Activated CD8-positive, alpha-beta memory T cell treated with anti-CD3 and anti-CD28 coated beads, Interleukin-2, amount 50 U/mL, for 1 hour (primary cell): Measurements from ENCODE around the gene ARL16.
"Not testable (repeated sequence)": the region's sequence is repeated elsewhere in the genome, so short reads cannot be mapped to it uniquely, and the experiment has no call there.

Source experiments
- DNase-seq: peaks from one replicate; pipeline ENCODE4 v3.0.0-alpha.2; 2020; ENCODE audit errors: extremely low read depth

ARL16 gene

GRCh38 chr17:81696218-81696941 is 12.8 kb upstream of the ARL16 start:
- no peak for DNase-seq

GRCh38 chr17:81695801-81696200 is 12.2 kb upstream of the ARL16 start:
- no peak for DNase-seq

DNA sequence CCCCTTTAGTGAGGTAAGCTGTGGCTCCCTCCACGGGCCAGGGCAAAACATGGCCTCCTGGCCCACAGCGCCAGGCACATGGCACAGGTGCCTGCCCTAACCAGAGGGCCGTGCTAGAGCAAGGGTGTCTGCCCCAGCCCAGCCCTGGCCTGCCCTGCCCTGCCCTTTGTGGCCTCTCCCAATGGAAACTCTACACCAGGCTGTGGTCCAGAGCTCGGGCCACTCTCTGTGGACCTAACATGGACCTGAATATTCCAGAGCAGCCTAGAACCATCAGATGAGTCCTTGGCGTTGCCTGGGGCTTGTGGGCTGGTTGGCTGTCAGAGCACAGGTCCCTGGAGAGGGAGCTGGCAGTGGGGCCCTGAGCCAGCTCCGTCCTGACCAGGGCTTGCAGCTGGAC is 11.6 kb upstream of the ARL16 start:
- no peak for DNase-seq

GRCh38 chr17:81694810-81695209 is 11.2 kb upstream of the ARL16 start:
- no peak for DNase-seq

DNA sequence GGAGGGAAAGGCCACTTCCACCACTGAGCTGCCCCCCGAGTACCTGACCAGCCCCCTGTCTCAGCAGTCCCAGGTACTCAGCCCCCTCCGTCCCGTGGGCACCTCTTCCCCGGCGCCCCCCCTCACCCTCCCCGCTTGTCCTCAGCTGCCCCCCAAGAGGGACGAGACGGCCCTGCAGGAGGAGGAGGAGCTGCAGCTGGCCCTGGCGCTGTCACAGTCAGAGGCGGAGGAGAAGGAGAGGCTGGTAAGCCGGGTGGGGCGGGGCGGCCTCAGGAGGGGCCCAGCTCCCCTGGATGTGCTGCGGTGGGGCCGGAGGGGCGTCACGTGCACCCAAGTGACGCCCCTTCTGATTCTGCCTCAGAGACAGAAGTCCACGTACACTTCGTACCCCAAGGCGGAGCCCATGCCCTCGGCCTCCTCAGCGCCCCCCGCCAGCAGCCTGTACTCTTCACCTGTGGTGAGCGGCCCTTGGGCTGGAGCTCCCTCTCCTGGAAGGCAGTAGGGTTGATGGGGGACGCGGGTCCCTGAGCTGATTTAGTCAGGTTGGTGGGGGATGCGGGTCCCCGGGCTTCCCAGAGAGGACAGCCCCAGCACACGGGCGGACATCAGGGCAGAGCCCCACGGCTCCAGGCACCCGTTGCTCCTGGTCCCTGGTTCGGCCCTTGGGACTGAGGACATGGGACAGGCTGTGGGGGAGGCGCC is 10.1 kb upstream of the ARL16 start:
- DNase-seq: no peak

GRCh38 chr17:81691608-81692007 is 8.0 kb upstream of the ARL16 start:
- no peak for DNase-seq

DNA sequence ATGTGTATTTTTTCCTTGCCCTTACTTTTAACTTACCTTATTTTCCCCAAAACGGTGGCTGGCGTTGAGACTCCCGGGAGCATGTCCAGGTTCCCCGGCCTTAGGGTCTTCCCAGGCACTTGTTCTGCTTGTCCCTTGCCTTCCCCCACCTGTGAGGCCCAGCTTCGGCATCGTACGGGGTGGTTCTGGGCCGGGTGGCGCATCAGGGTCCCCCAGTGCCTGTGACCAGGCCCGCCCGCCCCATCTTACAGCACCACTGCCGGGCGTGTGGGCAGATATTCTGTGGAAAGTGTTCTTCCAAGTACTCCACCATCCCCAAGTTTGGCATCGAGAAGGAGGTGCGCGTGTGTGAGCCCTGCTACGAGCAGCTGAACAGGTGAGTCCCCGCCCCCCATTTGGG is 7.6 kb upstream of the ARL16 start:
- DNase-seq: no peak

- no peak for DNase-seq
These were observed 7.0 kb upstream of the ARL16 start for GRCh38 chr17:81690549-81690948.

- DNase-seq: no peak
These were observed 6.5 kb upstream of the ARL16 start for GRCh38 chr17:81690066-81690465.

- DNase-seq: no peak
These were observed 5.0 kb upstream of the ARL16 start for GRCh38 chr17:81688616-81689015.

- DNase-seq: no peak
These were observed 4.4 kb upstream of the ARL16 start for GRCh38 chr17:81687770-81688541.

- no peak for DNase-seq
These were observed 3.0 kb upstream of the ARL16 start for GRCh38 chr17:81686614-81687013.

DNA sequence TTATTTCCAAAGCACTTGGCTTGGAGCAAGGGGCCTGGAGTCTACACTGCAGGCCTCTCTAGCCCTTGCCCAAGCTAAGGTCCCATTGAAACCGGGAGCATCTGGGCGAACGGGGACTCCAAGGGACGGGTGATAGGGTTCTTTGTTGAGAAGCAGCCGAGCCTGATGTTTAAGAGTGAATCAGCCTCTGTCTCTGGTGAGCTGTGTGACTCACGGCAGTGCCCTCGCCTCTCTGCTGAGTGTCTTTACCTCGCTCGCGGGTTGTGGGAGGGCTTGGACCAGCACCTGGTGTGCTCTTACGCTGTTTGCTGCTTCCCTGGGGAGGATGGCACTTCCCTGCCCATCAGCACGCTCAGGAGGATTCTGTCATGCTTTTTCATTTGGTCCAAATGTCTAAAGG is 1.5 kb upstream of the ARL16 start:
- DNase-seq: no peak

GRCh38 chr17:81684442-81684911 is 880 bp upstream of the ARL16 start:
- no peak for DNase-seq

GRCh38 chr17:81683208-81683583 is 401 bp downstream of the ARL16 start:
- no peak for DNase-seq

- DNase-seq: no peak
These were observed 911 bp downstream of the ARL16 start for GRCh38 chr17:81682565-81683207.

GRCh38 chr17:81681672-81682071 is 1.9 kb downstream of the ARL16 start:
- no peak for DNase-seq

GRCh38 chr17:81680150-81680549 is 3.4 kb downstream of the ARL16 start:
- DNase-seq: no peak

DNA sequence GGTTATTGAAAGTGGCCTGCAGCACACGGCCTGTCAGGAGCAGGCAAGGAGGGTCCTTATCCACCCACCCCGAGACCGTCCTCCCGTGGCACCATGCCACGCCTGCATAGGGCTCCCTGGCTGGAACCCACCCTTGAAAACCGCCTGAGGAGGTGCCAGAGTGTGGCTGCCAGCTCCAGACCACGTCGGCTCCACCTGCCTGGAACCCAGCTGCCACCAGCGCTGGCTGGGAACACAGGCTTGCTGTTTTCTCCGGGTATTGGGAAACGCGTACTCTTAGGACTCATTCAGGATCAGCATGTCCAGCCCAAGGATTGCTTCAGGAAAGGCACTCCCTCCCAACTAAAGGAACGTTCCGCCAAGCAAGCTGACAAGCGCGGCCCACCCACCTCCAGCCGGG is 6.7 kb downstream of the ARL16 start:
- DNase-seq: no peak

GRCh38 chr17:81675515-81676221 is 7.9 kb downstream of the ARL16 start:
- DNase-seq: not testable (repeated sequence)

DNA sequence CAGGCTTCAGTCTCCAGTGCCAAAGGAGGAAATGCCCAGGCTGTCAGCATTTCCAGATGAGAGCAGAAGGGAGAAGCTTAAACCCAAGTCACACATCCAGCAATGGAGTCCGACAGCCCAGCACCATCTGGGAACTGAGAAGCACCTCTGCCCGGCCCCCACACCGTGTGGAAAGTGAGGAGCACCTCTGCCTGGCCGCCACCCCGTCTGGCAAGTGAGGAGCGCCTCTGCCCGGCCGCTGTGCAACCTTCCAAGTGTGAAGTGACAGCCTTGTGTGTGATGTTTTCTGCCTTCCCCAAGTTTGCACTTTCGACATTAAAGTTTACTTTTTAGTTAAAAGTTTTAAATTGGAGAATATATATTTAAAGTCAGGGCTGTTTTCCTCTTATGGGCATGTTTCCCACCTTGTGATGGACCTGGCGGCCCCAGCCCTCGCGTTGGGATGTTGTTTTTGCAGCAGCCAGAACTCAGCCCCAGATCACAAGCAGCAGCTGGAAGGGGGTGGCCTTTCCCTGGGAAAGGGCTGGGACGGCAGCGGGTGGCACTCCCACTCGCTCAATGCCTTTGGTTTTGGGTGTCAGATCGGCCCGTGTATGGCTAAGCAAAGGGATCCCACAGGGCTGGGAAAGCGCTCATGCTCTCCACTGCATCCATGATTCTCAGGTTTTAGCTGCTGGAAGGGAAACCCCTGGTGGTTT is 9.9 kb downstream of the ARL16 start:
- DNase-seq: no peak
